Measurements from ENCODE around the gene IMMT. TPM values are rescaled to one million over a fixed set of nuclear protein-coding genes. Genes with fewer than 3 reads are reported as not detected.
A peak's percentile ranks its signal among the peaks of the same experiment; 100 is the strongest.

IMMT gene
- total RNA-seq, 6 donors from 2014 or later, result 36.7 to 65.4 (median 54.8) TPM

GRCh38 chr2:86226636-86227520, 31.6 kb upstream of the IMMT start:
- DNase-seq, result peak in 1 of 2 donors; percentile 51
- ATAC-seq (ENCODE audit: low FRiP score in 2 of 2), result peak in 1 of 2 donors; percentile 63
- no peaks in the 10 kb centered on the region for H3K36me3 ChIP-seq
- no peak overlapping the region for H3K27ac ChIP-seq
- TF ChIP-seq POLR2AphosphoS5 (IDR thresholded peaks at IDR 0.05) (no peak), CTCF (IDR thresholded peaks at IDR 0.05) (no peak), POLR2A (IDR thresholded peaks at IDR 0.05) (no peak), EP300 (IDR thresholded peaks at IDR 0.05) (no peak)
- no peaks in the 10 kb centered on the region for H3K27me3 ChIP-seq
- no peak overlapping the region for H3K4me3 ChIP-seq
- peaks cover 6 to 25% (median 13%) of the 10 kb centered on the region in 4 donors for H3K4me1 ChIP-seq
- WGBS, 2 donors, result 76 to 85% methylated on average over 6 to 9 of the region's 9 CpGs
- no peaks in the 10 kb centered on the region for H3K9me3 ChIP-seq

GRCh38 chr2:86226070-86226469, 30.8 kb upstream of the IMMT start:
- ATAC-seq (ENCODE audit: low FRiP score in 2 of 2) (no peak), DNase-seq (no peak)
- no peak overlapping the region for H3K4me3 ChIP-seq
- H3K4me1 ChIP-seq, result peaks cover 6 to 25% (median 16%) of the 10 kb centered on the region in 4 donors
- no peaks in the 10 kb centered on the region for H3K36me3 ChIP-seq
- no peaks in the 10 kb centered on the region for H3K27me3 ChIP-seq
- TF ChIP-seq CTCF (IDR thresholded peaks at IDR 0.05) (no peak), POLR2AphosphoS5 (IDR thresholded peaks at IDR 0.05) (no peak), POLR2A (IDR thresholded peaks at IDR 0.05) (no peak), EP300 (IDR thresholded peaks at IDR 0.05) (no peak)
- no peaks in the 10 kb centered on the region for H3K9me3 ChIP-seq
- WGBS, 2 donors, result 79% methylated on average over 4 of the region's 4 CpGs
- no peak overlapping the region for H3K27ac ChIP-seq

GRCh38 chr2:86225581-86225980, 30.3 kb upstream of the IMMT start:
- H3K4me3 ChIP-seq, result no peak overlapping the region
- no peak for TF ChIP-seq POLR2AphosphoS5 (IDR thresholded peaks at IDR 0.05)
- no peak for TF ChIP-seq CTCF (IDR thresholded peaks at IDR 0.05)
- no peak for TF ChIP-seq EP300 (IDR thresholded peaks at IDR 0.05)
- TF ChIP-seq POLR2A (IDR thresholded peaks at IDR 0.05), result no peak
- DNase-seq (peak; percentile 32 to 52), ATAC-seq (ENCODE audit: low FRiP score in 2 of 2) (no peak)
- H3K27me3 ChIP-seq, result no peaks in the 10 kb centered on the region
- 1 to 29% methylated on average over 1 to 6 of the region's 6 CpGs for WGBS, 2 donors
- H3K4me1 ChIP-seq, result peaks cover 6 to 25% (median 17%) of the 10 kb centered on the region in 4 donors
- peak overlapping the region in 2 of 4 donors; percentile 36 to 59 for H3K27ac ChIP-seq
- H3K36me3 ChIP-seq, result no peaks in the 10 kb centered on the region
- no peaks in the 10 kb centered on the region for H3K9me3 ChIP-seq

- Histone ChIP-seq H3K9me3 (no peaks in the 10 kb centered on the region), H3K27ac (peak overlapping the region in 2 of 4 donors; percentile 36 to 59), H3K27me3 (no peaks in the 10 kb centered on the region), H3K4me3 (no peak overlapping the region), H3K4me1 (peaks cover 6 to 25% (median 17%) of the 10 kb centered on the region in 4 donors), H3K36me3 (no peaks in the 10 kb centered on the region)
- TF ChIP-seq POLR2A (IDR thresholded peaks at IDR 0.05) (no peak), POLR2AphosphoS5 (IDR thresholded peaks at IDR 0.05) (no peak), EP300 (IDR thresholded peaks at IDR 0.05) (no peak), CTCF (IDR thresholded peaks at IDR 0.05) (no peak)
- DNase-seq (no peak), ATAC-seq (ENCODE audit: low FRiP score in 2 of 2) (peak in 1 of 2 donors; percentile 46)
- WGBS, 2 donors, result 77 to 90% methylated on average over 9 of the region's 9 CpGs
Observed at GRCh38 chr2:86224645-86225355, 29.5 kb upstream of the IMMT start.

All from upper lobe of left lung (tissue), 6 donors.